ENCODE data around the gene PBX1. TPM values are rescaled to one million over a fixed set of nuclear protein-coding genes. Genes with fewer than 3 reads are reported as not detected.

Gene PBX1
- total RNA-seq, 1 donor from 2014 or later: 4.8 TPM

DNA sequence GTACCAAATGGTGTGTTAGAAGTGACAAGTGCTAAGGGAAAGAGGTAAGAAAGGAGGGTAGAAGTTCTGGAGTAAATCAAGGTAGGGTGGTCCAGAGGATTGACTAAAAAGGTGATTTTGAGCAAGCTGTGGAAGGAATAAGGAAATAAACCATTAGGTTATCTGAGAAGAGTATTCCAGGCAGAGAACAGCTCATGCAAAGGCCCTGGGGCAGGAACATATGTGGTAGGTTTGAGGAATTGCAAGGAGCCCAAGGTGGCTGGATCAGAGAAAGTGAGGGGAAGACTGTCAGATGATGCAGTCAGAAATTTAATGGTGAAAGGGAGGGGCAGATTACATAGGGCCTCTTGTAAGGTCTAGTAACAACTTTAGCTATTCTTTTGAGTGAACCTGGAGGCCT is 302.6 kb downstream of the PBX1 start:
- DNase-seq (ENCODE audit: low read depth, low spot score): no peak

DNA sequence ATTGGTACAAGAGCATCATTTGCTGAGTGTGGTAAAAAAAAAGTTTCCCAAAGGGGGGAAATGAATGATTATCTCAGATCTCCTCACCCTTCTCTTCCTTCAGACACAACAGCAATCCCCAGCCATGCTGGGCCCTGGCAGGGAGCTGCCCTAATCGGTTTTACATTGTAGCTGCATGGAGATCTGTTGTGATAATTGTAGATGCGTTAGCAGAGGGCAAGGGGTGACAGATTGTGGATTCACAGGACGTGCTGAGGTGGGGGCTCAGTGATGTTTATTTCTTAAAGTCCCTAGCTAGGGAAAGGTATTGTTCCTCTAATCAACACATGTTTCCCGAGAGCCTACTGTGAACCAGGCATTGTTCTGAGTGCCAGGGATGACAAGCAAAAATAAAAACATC is 304.1 kb downstream of the PBX1 start:
- no peak for DNase-seq (ENCODE audit: low read depth, low spot score)

DNA sequence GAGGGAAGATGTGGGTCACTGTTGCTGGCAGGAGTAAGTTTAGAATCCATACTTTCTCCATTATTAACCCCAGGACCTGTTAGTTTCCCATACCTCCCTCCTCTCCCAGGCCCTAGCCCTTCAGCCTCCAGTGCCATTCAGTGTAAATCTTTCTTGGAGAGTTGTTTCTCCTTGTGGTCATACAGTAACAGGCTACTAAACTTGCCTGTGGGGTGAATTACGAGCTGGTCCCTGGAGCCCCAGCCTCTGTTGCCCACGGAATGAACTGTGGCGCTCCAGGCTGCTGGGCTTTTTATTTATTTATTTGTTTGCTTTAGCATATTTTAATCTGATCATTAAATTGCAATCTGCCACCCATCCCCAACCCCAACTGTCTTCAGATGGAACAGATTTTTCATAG is 305.2 kb downstream of the PBX1 start:
- DNase-seq (ENCODE audit: low read depth, low spot score): no peak

DNA sequence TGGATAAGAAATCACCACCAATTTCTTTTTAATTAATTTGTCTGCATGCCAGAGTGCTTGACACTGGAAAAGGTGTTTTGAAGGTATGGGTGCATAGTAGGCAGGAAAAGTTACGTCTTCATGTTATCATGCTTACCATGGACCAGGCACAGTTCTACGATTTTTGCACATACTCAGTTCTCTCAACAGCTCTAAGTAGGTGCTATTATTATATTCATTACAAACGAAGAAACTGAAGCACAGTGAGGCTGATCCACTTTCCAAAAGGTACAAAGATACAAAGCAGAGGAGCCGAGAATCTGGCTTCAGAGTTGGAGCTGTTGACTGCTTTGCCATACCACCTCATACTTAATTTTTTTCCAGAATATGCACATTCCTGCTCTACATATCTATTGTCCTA is 306.4 kb downstream of the PBX1 start:
- no peak for DNase-seq (ENCODE audit: low read depth, low spot score)

DNA sequence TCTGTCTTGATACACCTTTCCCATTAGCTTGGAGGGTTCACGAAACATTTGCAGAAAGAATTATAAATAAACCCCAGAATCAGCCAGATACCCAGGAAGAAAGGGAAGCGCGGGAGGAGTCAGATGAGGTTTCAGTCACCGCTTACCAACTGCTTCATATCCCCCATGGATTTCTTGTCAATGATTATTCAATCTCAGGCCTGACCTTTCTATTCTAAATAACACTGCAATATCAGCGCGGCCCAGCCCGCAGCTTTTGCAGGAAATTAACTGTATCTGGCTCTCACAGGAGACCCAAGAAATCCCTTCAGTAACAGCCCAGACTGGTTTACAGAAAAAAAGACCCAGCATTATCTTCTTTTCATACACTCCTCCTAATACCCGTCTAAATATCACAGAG is 308.6 kb downstream of the PBX1 start:
- DNase-seq (ENCODE audit: low read depth, low spot score): no peak

DNA sequence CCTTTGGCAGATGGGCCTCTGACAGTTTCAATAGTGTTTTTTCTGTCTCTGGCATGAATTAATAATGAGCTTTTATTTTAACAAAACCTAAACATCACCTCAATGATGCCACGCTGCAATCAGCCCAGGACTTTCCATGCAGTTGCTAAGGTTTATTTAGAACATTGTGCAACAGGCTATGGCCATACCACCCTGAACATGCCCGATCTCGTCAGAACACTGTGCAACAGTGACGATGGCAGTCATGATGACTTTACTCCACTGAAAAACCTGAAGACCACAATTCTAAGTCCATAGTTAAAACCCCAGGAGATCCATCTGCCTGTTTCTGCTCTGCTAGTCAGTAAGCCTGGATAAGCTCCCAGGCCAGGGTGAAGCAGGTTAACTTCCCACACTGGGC is 310.0 kb downstream of the PBX1 start:
- DNase-seq (ENCODE audit: low read depth, low spot score): no peak

DNA sequence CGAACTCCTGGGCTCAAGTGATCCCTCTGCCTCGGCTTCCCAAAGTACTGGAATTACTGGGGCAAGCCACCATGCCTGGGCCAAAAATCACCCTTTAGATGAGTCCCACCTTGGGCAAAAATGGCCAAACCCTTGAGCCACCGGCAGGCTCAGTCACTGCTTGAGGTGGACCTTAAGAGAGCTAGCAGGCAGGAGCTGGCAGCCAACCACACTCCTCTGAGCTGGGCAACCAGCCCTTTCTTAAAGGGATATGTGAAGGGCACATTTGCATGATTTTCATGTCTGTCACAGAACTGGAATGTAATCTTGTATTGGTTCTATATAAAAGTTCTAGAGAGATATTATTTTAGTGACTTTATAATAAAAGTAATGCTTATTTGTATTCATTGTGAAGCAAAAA is 316.5 kb downstream of the PBX1 start:
- DNase-seq (ENCODE audit: low read depth, low spot score): no peak

DNA sequence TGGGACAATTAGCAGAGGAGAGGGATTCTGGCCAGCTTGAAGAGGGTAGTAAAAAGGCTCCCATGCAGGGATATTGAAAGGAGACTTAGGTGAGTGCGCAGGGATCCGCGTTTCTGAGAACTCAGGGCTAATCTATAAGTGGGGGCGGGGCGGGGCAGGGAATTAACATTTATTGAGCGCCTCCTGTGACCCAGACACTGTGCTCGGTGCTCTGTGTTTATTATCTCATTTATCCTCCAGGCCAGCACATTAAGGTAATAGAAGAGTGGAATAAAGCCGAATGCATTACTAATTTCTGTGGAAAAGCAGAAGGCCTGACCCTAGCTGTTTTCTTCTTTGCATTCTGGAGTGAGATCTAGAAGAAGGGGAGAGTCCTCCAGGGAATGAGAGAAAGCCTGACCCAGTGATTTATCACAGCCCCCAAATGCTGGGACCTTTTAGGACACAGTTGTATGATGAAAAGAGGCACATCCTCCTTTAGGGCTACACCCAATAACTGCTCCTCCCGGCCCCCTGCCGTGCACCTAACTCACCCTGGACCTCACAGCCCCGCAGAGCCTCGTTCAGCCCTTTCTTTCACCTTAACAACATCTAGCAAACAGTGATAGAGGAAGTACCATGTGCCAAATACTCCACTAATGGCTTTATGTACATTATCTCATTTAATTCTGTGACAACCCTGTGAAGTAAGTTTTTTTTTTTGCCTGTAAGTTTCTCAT is 317.6 kb downstream of the PBX1 start:
- DNase-seq (ENCODE audit: low read depth, low spot score): no peak

DNA sequence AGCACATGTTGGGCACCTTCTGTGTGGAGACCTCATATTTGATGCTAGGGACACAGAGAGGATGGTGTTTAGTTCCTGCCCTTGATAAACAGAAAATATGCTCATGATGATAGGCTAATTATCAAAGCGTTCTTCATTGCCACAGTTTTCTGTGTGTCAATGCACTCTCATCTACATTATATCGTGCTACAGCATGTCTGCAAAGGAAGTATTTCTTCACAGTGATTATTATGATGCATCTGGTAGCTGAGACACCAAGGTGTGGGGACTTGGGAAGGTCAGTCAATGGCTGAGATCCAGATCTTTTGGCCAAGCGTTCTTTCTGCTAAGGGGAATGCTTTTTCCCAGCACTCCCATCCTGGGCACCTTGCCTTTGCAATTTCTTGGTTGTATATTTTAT is 321.2 kb downstream of the PBX1 start:
- DNase-seq (ENCODE audit: low read depth, low spot score): no peak

DNA sequence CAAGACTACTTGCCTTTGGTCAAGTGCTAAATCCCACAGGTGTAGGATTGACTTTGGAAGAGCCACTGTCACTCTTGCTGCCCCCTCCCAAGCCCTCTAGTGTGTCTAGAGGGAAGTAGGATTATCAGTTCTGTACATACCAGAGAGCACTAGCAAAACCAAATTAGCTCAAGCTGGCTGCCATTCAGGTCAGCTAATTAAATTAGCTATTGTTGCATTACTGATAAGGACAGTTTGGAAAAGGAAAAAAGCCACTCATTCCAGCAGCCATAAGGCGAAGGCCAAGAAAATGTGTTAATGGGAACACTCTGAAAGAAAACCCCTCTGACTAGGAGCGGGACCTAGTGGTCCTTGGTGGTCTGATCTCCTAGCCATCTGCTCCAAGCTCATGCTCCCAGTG is 321.7 kb downstream of the PBX1 start:
- no peak for DNase-seq (ENCODE audit: low read depth, low spot score)

DNA sequence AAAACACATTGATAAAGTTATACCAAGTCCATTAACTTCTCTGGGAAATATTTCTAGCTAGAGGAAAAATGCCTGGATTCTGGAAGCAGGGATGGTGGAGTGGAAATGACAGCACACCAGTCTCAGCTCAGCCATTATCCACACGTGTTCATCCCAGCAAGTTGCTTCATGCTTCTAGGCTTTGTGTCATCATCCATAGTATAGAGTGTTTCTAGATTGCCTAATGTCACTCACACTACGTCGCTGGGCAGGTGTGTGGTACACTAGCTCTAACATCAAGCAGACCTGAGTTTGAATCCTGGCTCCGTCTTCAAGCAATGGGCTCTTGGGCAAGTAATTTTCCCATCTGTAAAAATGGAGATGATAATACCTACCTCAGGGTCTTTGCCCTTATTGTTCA is 326.3 kb downstream of the PBX1 start:
- DNase-seq (ENCODE audit: low read depth, low spot score): no peak

DNA sequence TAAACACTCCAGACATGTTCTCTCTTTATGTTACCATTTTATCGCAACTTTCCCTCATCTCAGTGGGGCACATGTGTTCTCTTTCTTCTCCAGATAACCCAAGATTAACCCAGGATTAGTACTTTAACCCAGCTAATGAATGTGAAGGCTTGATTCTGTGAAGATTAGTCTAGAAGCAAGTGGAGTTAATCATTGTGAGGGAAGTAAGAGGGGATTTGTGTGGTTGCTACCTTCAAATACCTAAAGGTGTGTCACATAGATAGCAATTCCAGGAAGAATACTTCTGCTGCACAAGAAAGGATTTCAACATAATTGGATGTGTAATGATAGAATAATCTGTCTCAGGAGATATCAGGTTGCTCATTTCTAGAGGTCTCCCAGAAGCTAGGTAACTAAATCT is 327.1 kb downstream of the PBX1 start:
- no peak for DNase-seq (ENCODE audit: low read depth, low spot score)

DNA sequence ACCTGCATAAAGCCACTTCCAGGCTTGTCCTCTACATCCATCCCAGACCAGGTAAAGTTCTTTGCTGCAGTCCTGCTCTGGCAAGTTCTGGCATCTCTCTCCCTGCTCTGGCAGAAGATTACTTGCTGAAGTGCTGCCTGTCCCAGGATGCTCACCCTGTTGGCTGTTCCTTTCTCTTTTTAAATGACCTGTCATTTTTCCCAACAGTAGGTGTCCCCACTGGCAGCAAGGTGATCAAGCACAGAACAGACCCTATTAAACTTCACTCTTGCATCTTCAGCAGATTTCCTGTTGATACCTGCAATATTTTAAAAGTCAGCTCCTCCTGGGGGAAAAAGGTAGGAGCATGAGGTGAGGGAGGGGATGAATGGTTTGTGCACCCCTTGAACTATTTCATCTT is 332.6 kb downstream of the PBX1 start:
- DNase-seq (ENCODE audit: low read depth, low spot score): no peak

DNA sequence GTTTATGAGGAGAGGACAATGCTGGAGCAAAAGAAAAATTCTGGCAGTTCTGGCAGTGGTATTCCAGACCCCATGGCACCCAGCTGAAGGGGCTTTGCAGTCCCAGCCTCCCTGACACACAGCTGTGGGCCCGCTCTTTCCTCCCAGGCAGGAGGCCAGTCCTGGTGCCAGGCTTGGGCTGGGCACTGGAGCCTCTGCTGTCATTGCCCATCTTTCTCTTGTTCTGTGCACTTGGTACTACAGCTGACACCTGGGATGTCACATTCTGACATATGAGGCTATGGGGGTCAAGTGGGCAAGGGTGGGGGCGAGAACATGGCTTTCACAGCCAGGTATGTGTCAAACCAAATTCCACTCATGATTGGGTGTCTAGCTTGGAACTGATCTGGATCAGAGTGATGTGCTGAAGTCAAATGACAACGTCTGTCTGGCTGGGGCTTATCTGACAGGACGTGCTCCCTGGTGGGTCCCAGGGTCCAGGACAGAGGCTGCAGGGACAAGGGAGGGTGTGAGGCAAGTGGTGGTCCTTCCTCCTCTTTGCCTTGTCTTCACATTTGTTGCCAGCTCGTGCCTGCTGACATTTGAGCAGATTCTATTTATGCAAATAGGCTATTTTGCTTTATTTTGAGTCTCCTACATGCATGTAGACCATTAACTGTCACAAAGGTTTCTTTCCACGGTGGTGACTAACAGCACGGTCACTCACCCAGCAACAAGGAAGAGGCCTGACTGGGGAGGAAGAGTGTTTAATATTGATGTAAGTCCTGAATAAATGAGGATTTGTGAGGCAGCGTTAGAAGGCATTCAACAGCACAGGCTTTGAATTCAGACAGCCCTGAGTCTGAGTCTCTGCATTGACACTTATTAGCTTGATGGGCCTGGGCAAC is 336.3 kb downstream of the PBX1 start:
- DNase-seq (ENCODE audit: low read depth, low spot score): no peak

DNA sequence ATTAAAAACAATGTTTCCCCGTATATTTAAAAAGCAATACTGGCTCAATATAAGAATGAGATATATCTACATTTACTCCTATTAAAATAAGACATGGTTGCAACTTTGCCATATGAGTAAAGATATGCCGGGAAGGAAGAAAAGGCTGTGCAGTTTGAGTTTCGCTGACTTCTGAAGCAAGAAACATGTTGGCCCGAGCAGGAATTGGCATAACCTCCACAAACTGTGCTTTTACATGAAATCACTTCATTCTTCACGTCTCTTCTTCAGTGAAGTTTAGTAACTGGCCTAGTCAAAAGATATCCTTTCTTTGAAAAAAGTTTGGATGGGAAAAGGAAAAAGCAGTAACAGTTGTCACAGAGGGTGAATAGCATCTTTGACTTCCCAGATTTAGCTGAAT is 342.0 kb downstream of the PBX1 start:
- no peak for DNase-seq (ENCODE audit: low read depth, low spot score)

All from pulmonary artery endothelial cell (primary cell).